CD14-positive monocyte (primary cell): ENCODE results near the gene TEN1. TPM values are rescaled to one million over a fixed set of nuclear protein-coding genes. Genes with fewer than 3 reads are reported as not detected.

Source experiments
- DNase-seq, 3 donors: peaks; one replicate each; pipeline ENCODE4 v3.0.0-alpha.2; 2011 to 2022
- H2AFZ ChIP-seq: 2 replicates; pipeline ENCODE4 v1.6.0; 2012; ENCODE audit warnings: mild to moderate bottlenecking, low read depth, low read length, inconsistent platforms; ENCODE audit not compliant: insufficient read depth, poor library complexity, severe bottlenecking
- H3K27ac ChIP-seq, 2 donors: 1 replicate in 1 of 2; 2 replicates in 1 of 2; pipeline ENCODE4 v1.5.1; 2012 to 2013; ENCODE audit warnings: low read length in 2 of 2, control low read depth in 1 of 2, inconsistent platforms in 1 of 2, low read depth in 1 of 2, mild to moderate bottlenecking in 1 of 2
- H3K27me3 ChIP-seq, 2 donors: one replicate each; pipeline versions ENCODE4 v1.6.0 to v1.6.1; 2011 to 2013; ENCODE audit warnings: low read length in 2 of 2; ENCODE audit not compliant: control insufficient read depth in 2 of 2, insufficient read depth in 2 of 2
- H3K36me3 ChIP-seq, 2 donors: replicated peaks in 1 of 2; 1 replicate in 1 of 2; 2 replicates in 1 of 2; pipeline versions ENCODE4 v1.5.1 to v1.6.1; 2012 to 2013; ENCODE audit warnings: low read length in 2 of 2, control low read depth in 1 of 2, inconsistent platforms in 1 of 2, mild to moderate bottlenecking in 1 of 2; ENCODE audit not compliant: insufficient read depth in 2 of 2, control insufficient read depth in 1 of 2
- H3K4me1 ChIP-seq, 2 donors: 1 replicate in 1 of 2; 2 replicates in 1 of 2; pipeline versions ENCODE4 v1.5.1 to v1.6.1; 2012 to 2013; ENCODE audit warnings: low read length in 2 of 2, control low read depth in 1 of 2, inconsistent platforms in 1 of 2, mild to moderate bottlenecking in 1 of 2, moderate library complexity in 1 of 2; ENCODE audit not compliant: insufficient read depth in 2 of 2, control insufficient read depth in 1 of 2
- H3K4me2 ChIP-seq: replicated peaks from 2 replicates; pipeline ENCODE3; 2012; ENCODE audit warnings: low read length, moderate library complexity, mild to moderate bottlenecking; ENCODE audit not compliant: poor library complexity, severe bottlenecking; ENCODE audit errors: extremely low read depth
- H3K4me3 ChIP-seq, 3 experiments: fragments of 200-600 bp in 1 of 3; sonication (generic) in 1 of 3; replicated peaks in 1 of 3; 1 replicate in 2 of 3; 2 replicates in 1 of 3; pipeline ENCODE4 v1.5.1; 2011 to 2013; ENCODE audit warnings: low read length in 3 of 3, mild to moderate bottlenecking in 3 of 3, control low read depth in 2 of 3, low read depth in 2 of 3, inconsistent platforms in 1 of 3, moderate library complexity in 1 of 3
- H3K79me2 ChIP-seq: 2 replicates; pipeline ENCODE4 v1.6.0; 2012; ENCODE audit warnings: mild to moderate bottlenecking, control low read depth, inconsistent platforms, low read length, moderate library complexity; ENCODE audit not compliant: insufficient read depth
- H3K9ac ChIP-seq: 2 replicates; pipeline ENCODE4 v1.6.0; 2017; ENCODE audit warnings: low read length, mild to moderate bottlenecking; ENCODE audit not compliant: insufficient read depth, poor library complexity, severe bottlenecking
- H3K9me3 ChIP-seq, 2 donors: replicated peaks in 1 of 2; 1 replicate in 1 of 2; 2 replicates in 1 of 2; pipeline versions ENCODE4 v1.5.1 to v1.6.1; 2012 to 2013; ENCODE audit warnings: low read length in 2 of 2, control low read depth in 1 of 2; ENCODE audit not compliant: control insufficient read depth in 1 of 2, insufficient read depth in 1 of 2
- H4K20me1 ChIP-seq: 2 replicates; pipeline ENCODE4 v1.6.0; 2012; ENCODE audit warnings: mild to moderate bottlenecking, low read length, control low read depth, moderate library complexity; ENCODE audit not compliant: insufficient read depth
- H3K27ac Mint-ChIP-seq, 7 donors: one replicate each; pipeline ENCODE4 v1.8.0; 2020; ENCODE audit warnings: mild to moderate bottlenecking in 7 of 7, mixed read lengths in 7 of 7, moderate library complexity in 6 of 7, inconsistent platforms in 2 of 7
- H3K27me3 Mint-ChIP-seq, 3 donors: one replicate each; pipeline ENCODE4 v1.8.0; 2021 to 2022; ENCODE audit warnings: low read depth in 3 of 3, mild to moderate bottlenecking in 3 of 3, mixed read lengths in 3 of 3, moderate library complexity in 3 of 3, inconsistent platforms in 1 of 3
- H3K36me3 Mint-ChIP-seq, 2 donors: one replicate each; pipeline ENCODE4 v1.8.0; 2020; ENCODE audit warnings: mixed read lengths in 2 of 2, inconsistent platforms in 1 of 2, mild to moderate bottlenecking in 1 of 2
- H3K4me1 Mint-ChIP-seq: one replicate; pipeline ENCODE4 v1.8.0; 2020; ENCODE audit warnings: mild to moderate bottlenecking, mixed read lengths
- H3K4me3 Mint-ChIP-seq, 2 donors: one replicate each; pipeline ENCODE4 v1.8.0; 2020; ENCODE audit warnings: mild to moderate bottlenecking in 2 of 2, mixed read lengths in 2 of 2, moderate library complexity in 1 of 2
- H3K9me3 Mint-ChIP-seq, 7 donors: one replicate each; pipeline ENCODE4 v1.8.0; 2020 to 2022; ENCODE audit warnings: mixed read lengths in 7 of 7, mild to moderate bottlenecking in 6 of 7, moderate library complexity in 6 of 7, inconsistent platforms in 2 of 7
- whole genome bisulfite sequencing: methylation state at CpG from one replicate; pipeline ENCODE4 v1.1.5; 2013; ENCODE audit warnings: missing lambda C conversion rate; ENCODE audit not compliant: insufficient coverage; 5-methylcytosine and 5-hydroxymethylcytosine counted together
- intact Hi-C, 2 donors: fragments of 100-400 bp; cut with micrococcal nuclease; formaldehyde crosslinking; loops; one replicate each; pipeline versions ENCODE4 v1.15.0 to v1.15.1; 2023
- polyA plus RNA-seq, 3 donors: library from polyadenylated mRNA; depleted of rRNA in 1 of 3; unstranded in 2 of 3; stranded (reverse) in 1 of 3; fragments of 300-500 nt in 2 of 3; fragments of >200 nt in 1 of 3; fragmentation: Illumina TruSeq in 2 of 3; gene quantifications; 1 replicate in 2 of 3; 2 replicates in 1 of 3; pipeline ENCODE4 v1.2.3, GENCODE V29; 2012 to 2021
- TF ChIP-seq, protein P1 (sequence below): fragments of 200-600 bp; IDR thresholded peaks from one replicate; pipeline ENCODE4 v1.8.0; 2022; ENCODE audit warnings: antibody characterized with exemption, mild to moderate bottlenecking

The TEN1 gene
- polyA plus RNA-seq, 3 donors = 22.4 to 37.2 (median 31.3) TPM

DNA sequence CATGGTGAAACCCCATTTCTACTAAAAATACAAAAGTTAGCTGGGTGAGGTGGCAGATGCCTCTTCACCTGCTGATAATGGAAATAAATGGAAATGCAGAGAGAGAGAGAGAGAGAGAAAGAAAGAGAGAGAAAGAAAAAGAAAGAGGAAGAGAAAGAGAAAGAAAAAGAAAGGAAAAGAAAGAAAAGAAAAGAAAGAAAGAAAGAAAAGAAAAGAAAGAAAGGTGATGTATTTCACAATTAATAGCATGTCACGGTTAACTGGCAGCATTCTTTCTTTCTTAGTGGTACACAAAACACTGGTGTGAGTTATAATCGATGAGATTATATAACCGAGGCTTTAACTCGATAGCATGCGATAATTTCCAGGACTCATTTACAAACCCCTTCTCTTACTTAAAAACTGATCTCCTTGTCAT, 3.3 kb upstream of the TEN1 start:
- Mint-ChIP-seq H3K4me1 (peaks cover 62% of the 10 kb centered on the region), H3K27ac (peak overlapping the region in 3 of 7 donors; percentile 41 to 75 (median 48))
- H2AFZ ChIP-seq = no peak overlapping the region

DNA sequence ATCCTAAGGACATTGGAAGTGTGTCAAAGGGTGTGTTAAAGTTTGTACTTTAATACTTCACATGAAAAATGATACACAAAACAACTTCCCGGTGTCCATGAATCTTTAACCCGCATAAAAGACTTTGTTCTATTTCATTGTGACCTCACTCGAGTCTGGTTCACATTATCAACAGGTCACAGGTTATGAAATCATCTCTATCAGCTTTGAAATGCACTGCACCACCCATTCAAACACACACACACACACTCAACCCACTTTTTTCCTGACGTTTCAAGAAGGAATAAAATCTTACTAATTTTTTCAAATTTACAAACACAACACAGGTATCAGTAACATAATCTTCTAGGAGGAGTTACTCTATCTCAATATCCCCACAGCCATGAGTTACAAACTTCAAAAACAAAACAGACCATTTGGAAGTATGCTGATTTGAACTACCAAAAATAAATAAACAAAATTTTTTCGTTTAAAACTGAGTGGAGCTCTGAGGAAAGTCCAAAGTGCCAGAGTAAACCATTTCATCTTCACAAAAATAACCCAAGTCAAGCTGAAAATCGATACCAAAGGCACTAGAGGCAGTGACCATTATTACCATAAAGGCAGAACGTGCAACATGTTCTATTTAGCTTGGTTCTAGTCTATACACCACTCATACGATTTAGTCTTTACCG, 2.7 kb upstream of the TEN1 start:
- Mint-ChIP-seq H3K4me3 (peak overlapping the region in 1 of 2 donors; percentile 19), H3K9me3 (no peaks in the 10 kb centered on the region), H3K27me3 (peaks cover 0 to under 1% (median 0%) of the 10 kb centered on the region in 3 donors), H3K36me3 (peaks cover 39 to 62% of the 10 kb centered on the region in 2 donors), H3K27ac (peak overlapping the region in 5 of 7 donors; percentile 2 to 73 (median 27)), H3K4me1 (peaks cover 58% of the 10 kb centered on the region)
- Histone ChIP-seq H3K79me2 (peaks cover 91% of the 10 kb centered on the region), H4K20me1 (no peaks in the 10 kb centered on the region), H3K27me3 (no peaks in the 10 kb centered on the region), H3K9ac (no peak overlapping the region), H3K4me2 (peak overlapping the region; percentile 26), H3K9me3 (no peaks in the 10 kb centered on the region), H3K27ac (peak overlapping the region in 1 of 2 donors; percentile 42), H3K4me3 (no peak overlapping the region), H3K4me1 (peaks cover 36 to 55% of the 10 kb centered on the region in 2 donors), H2AFZ (no peak overlapping the region), H3K36me3 (peaks cover 25 to 39% of the 10 kb centered on the region in 2 donors)
- DNase-seq = no peak
- whole genome bisulfite sequencing = 85% methylated on average over 3 of the region's 9 CpGs
- intact Hi-C loops = loop anchor here in 1 of 2 donors (10.0 kb wide), 1 partner anchor 192 kb away; the partner anchor contains the start of gene UNK
- TF ChIP-seq, protein P1, sequence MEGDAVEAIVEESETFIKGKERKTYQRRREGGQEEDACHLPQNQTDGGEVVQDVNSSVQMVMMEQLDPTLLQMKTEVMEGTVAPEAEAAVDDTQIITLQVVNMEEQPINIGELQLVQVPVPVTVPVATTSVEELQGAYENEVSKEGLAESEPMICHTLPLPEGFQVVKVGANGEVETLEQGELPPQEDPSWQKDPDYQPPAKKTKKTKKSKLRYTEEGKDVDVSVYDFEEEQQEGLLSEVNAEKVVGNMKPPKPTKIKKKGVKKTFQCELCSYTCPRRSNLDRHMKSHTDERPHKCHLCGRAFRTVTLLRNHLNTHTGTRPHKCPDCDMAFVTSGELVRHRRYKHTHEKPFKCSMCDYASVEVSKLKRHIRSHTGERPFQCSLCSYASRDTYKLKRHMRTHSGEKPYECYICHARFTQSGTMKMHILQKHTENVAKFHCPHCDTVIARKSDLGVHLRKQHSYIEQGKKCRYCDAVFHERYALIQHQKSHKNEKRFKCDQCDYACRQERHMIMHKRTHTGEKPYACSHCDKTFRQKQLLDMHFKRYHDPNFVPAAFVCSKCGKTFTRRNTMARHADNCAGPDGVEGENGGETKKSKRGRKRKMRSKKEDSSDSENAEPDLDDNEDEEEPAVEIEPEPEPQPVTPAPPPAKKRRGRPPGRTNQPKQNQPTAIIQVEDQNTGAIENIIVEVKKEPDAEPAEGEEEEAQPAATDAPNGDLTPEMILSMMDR = no peak

More for the DNA sequence above, 3.3 kb upstream of the TEN1 start:
- Mint-ChIP-seq H3K36me3 (peaks cover 40 to 67% of the 10 kb centered on the region in 2 donors), H3K27me3 (peaks cover 0 to 1% (median 0%) of the 10 kb centered on the region in 3 donors), H3K9me3 (no peaks in the 10 kb centered on the region), H3K4me3 (no peak overlapping the region)
- DNase-seq = no peak
- Histone ChIP-seq H3K36me3 (peaks cover 25 to 39% of the 10 kb centered on the region in 2 donors), H3K27me3 (no peaks in the 10 kb centered on the region), H3K4me2 (peak overlapping the region; percentile 26), H3K79me2 (peaks cover 91% of the 10 kb centered on the region), H4K20me1 (no peaks in the 10 kb centered on the region), H3K4me1 (peaks cover 40 to 60% of the 10 kb centered on the region in 2 donors), H3K9ac (no peak overlapping the region), H3K27ac (peak overlapping the region in 1 of 2 donors; percentile 42), H3K9me3 (no peaks in the 10 kb centered on the region), H3K4me3 (no peak overlapping the region)
- WGBS = no CpG with 5 or more reads among the region's 5 CpGs
- TF ChIP-seq, protein P1 = no peak
- intact Hi-C loops = loop anchor here in 1 of 2 donors (10.0 kb wide), 1 partner anchor 191 kb away; the partner anchor contains the start of gene UNK
